Measurements from ENCODE around the gene BNIP1.

BNIP1 gene

DNA sequence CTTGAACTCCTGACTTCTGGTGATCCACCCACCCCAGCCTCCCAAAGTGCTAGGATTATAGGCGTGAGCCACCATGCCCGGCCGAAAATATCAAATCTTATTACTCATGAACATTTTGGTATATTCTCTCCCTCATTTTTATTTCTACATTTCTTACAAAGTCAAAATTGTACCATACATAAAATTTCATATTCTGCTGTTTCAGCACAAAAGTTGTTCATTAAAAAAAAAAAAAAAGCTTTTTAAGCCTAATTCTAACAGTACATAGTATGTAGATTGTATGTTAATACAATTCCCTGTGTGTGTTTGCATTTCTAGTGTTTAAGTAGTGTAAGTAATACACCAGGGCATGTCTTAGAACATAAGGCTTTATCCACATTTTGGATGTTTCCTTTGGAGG lies 14.9 kb downstream of the BNIP1 start:
- TF ChIP-seq KLF8 (tag by site-specific recombination; IDR thresholded peaks at IDR 0.05) = no peak
- TF ChIP-seq, protein P1, sequence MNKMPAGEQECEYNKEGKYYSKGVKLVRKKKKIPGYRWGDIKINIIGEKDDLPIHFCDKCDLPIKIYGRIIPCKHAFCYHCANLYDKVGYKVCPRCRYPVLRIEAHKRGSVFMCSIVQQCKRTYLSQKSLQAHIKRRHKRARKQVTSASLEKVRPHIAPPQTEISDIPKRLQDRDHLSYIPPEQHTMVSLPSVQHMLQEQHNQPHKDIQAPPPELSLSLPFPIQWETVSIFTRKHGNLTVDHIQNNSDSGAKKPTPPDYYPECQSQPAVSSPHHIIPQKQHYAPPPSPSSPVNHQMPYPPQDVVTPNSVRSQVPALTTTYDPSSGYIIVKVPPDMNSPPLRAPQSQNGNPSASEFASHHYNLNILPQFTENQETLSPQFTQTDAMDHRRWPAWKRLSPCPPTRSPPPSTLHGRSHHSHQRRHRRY (tag by site-specific recombination; IDR thresholded peaks at IDR 0.05) = no peak
- TF ChIP-seq KLF1 (tag by site-specific recombination; IDR thresholded peaks at IDR 0.05) = no peak
- no peak for TF ChIP-seq FEZF1 (tag by site-specific recombination; IDR thresholded peaks at IDR 0.05)
- TF ChIP-seq ZNF544 (tag by site-specific recombination; IDR thresholded peaks at IDR 0.05) = no peak
- no peak for TF ChIP-seq YY2 (tag by site-specific recombination; IDR thresholded peaks at IDR 0.05)
- no peak for TF ChIP-seq PRDM1 (tag by site-specific recombination; IDR thresholded peaks at IDR 0.05)
- peaks cover 30 to 62% of the 10 kb centered on the region in 2 experiments for H3K36me3 ChIP-seq (ENCODE audit: control insufficient read depth in 2 of 2, insufficient read depth in 1 of 2, low read length in 2 of 2)
- POLR2A ChIA-PET = no interaction called here

DNA sequence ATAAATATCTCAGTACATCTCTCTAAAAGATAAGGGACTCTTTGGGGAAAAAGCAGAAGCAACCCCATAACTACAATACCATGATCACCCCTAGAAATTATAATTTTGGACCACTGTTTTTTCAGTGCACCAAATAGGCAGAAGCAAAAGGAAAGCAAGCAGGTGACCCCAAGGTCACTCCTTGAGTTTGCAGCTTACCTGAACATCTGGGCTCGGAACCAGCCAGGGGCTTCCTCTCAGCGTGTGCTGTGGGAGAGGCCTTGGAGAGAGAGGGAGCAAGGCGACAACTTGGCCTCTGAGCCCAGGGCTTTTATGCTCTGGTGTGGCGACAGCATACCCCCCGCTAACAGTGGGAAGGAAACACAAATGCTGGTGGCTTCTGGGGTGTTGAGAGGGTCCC lies 16.8 kb downstream of the BNIP1 start:
- Histone ChIP-seq H3K27ac (ENCODE audit: extremely low read depth, low read depth, low read length) (no peak overlapping the region), H3K4me1 (ENCODE audit: control insufficient read depth, insufficient read depth, low read length) (no peaks in the 10 kb centered on the region), H3K36me3 (ENCODE audit: control insufficient read depth in 2 of 2, insufficient read depth in 1 of 2, low read length in 2 of 2) (peaks cover 16 to 48% of the 10 kb centered on the region in 2 experiments), H3K9me3 (ENCODE audit: control insufficient read depth, insufficient read depth, low read depth, low read length) (no peaks in the 10 kb centered on the region), H3K4me3 (ENCODE audit: low read depth, low read length) (no peak overlapping the region)
- ChIA-PET POLR2A (no interaction called here), CTCF (no interaction called here)
- TF ChIP-seq ZNF266 (tag by site-specific recombination; IDR thresholded peaks at IDR 0.05; ENCODE audit: low read depth) (no peak), ZNF549 (tag by site-specific recombination; IDR thresholded peaks at IDR 0.05) (no peak), GLIS2 (tag by site-specific recombination; IDR thresholded peaks at IDR 0.05) (no peak), ZBTB17 (tag by site-specific recombination; IDR thresholded peaks at IDR 0.05) (no peak), FEZF1 (tag by site-specific recombination; IDR thresholded peaks at IDR 0.05) (no peak), ZNF623 (tag by site-specific recombination; IDR thresholded peaks at IDR 0.05) (no peak), ZNF23 (tag by site-specific recombination; IDR thresholded peaks at IDR 0.05; ENCODE audit: borderline replicate concordance) (no peak), ZNF211 (tag by site-specific recombination; IDR thresholded peaks at IDR 0.05; ENCODE audit: low read depth) (no peak), ZSCAN30 (tag by site-specific recombination; IDR thresholded peaks at IDR 0.05) (no peak), ZNF311 (tag by site-specific recombination; IDR thresholded peaks at IDR 0.05; ENCODE audit: borderline replicate concordance) (no peak), ZFP37 (tag by site-specific recombination; IDR thresholded peaks at IDR 0.05) (no peak), ZNF658 (tag by site-specific recombination; IDR thresholded peaks at IDR 0.05) (no peak)
- TF ChIP-seq, protein P2, sequence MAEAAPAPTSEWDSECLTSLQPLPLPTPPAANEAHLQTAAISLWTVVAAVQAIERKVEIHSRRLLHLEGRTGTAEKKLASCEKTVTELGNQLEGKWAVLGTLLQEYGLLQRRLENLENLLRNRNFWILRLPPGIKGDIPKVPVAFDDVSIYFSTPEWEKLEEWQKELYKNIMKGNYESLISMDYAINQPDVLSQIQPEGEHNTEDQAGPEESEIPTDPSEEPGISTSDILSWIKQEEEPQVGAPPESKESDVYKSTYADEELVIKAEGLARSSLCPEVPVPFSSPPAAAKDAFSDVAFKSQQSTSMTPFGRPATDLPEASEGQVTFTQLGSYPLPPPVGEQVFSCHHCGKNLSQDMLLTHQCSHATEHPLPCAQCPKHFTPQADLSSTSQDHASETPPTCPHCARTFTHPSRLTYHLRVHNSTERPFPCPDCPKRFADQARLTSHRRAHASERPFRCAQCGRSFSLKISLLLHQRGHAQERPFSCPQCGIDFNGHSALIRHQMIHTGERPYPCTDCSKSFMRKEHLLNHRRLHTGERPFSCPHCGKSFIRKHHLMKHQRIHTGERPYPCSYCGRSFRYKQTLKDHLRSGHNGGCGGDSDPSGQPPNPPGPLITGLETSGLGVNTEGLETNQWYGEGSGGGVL (tag by site-specific recombination; IDR thresholded peaks at IDR 0.05) = no peak
- TF ChIP-seq, protein P3, sequence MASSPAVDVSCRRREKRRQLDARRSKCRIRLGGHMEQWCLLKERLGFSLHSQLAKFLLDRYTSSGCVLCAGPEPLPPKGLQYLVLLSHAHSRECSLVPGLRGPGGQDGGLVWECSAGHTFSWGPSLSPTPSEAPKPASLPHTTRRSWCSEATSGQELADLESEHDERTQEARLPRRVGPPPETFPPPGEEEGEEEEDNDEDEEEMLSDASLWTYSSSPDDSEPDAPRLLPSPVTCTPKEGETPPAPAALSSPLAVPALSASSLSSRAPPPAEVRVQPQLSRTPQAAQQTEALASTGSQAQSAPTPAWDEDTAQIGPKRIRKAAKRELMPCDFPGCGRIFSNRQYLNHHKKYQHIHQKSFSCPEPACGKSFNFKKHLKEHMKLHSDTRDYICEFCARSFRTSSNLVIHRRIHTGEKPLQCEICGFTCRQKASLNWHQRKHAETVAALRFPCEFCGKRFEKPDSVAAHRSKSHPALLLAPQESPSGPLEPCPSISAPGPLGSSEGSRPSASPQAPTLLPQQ (tag by site-specific recombination; IDR thresholded peaks at IDR 0.05) = no peak
- TF ChIP-seq, protein P4, sequence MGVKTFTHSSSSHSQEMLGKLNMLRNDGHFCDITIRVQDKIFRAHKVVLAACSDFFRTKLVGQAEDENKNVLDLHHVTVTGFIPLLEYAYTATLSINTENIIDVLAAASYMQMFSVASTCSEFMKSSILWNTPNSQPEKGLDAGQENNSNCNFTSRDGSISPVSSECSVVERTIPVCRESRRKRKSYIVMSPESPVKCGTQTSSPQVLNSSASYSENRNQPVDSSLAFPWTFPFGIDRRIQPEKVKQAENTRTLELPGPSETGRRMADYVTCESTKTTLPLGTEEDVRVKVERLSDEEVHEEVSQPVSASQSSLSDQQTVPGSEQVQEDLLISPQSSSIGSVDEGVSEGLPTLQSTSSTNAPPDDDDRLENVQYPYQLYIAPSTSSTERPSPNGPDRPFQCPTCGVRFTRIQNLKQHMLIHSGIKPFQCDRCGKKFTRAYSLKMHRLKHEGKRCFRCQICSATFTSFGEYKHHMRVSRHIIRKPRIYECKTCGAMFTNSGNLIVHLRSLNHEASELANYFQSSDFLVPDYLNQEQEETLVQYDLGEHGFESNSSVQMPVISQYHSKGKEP (tag by site-specific recombination; IDR thresholded peaks at IDR 0.05) = no peak

More for the DNA sequence above, 14.9 kb downstream of the BNIP1 start:
- H3K27ac ChIP-seq (ENCODE audit: extremely low read depth, low read depth, low read length) = no peak overlapping the region
- no peaks in the 10 kb centered on the region for H3K9me3 ChIP-seq (ENCODE audit: control insufficient read depth, insufficient read depth, low read depth, low read length)
- H3K4me1 ChIP-seq (ENCODE audit: control insufficient read depth, insufficient read depth, low read length) = no peaks in the 10 kb centered on the region
- CTCF ChIA-PET = no interaction called here
- no peak overlapping the region for H3K4me3 ChIP-seq (ENCODE audit: low read depth, low read length)

Measured in HEK293 (cell line).